ENCODE results near the gene RNF207. TPM values are rescaled to one million over a fixed set of nuclear protein-coding genes. Genes with fewer than 3 reads are reported as not detected.

RNF207 gene
- total RNA-seq, 1 experiment from 2014 or later, result 4.9 TPM

- H3T11ph ChIP-seq (ENCODE audit: low read length), result no peak overlapping the region
- Mint-ChIP-seq H3K27me3 (ENCODE audit: low read depth) (peaks cover 43% of the 10 kb centered on the region), H3K9me3 (no peaks in the 10 kb centered on the region), H3K36me3 (ENCODE audit: insufficient read depth in 1 of 3, low read depth in 3 of 3) (no peaks in the 10 kb centered on the region), H3K27ac (no peak overlapping the region), H3K4me3 (peak overlapping the region in 1 of 2 experiments; percentile 60; a peak in 3 of 5 replicates), H3K4me1 (peaks cover 7 to 27% of the 10 kb centered on the region in 2 experiments)
- no peak overlapping the region for H3K9ac ChIP-seq (ENCODE audit: extremely low read depth, insufficient read length, low read length)
- H2BK5ac ChIP-seq (ENCODE audit: insufficient read length, low read length), result no peak overlapping the region
- WGBS (ENCODE audit: extremely low coverage, insufficient read length, low lambda C conversion rate), result no CpG with 5 or more reads among the region's 10 CpGs
- no peak overlapping the region for H3K23ac ChIP-seq (ENCODE audit: insufficient read length, low read depth, low read length)
- H3K4ac ChIP-seq (ENCODE audit: low read depth, low read length), result no peak overlapping the region
- H3K79me1 ChIP-seq (ENCODE audit: insufficient read depth, low read depth, low read length, poor library complexity, severe bottlenecking), result no peaks in the 10 kb centered on the region
- H4K5ac ChIP-seq (ENCODE audit: insufficient read length, low read depth, low read length), result no peak overlapping the region
- no peak overlapping the region for H2BK12ac ChIP-seq (ENCODE audit: insufficient read length, low read depth, low read length)
- no peak overlapping the region for H2AFZ ChIP-seq (ENCODE audit: low read length)
- H2AK5ac ChIP-seq (ENCODE audit: insufficient read length, low read length), result no peak overlapping the region
- TF ChIP-seq CTCF (conservative IDR thresholded peaks at IDR 0.05), result no peak
- H4K8ac ChIP-seq (replicated peaks; ENCODE audit: insufficient read length, low read depth, low read length), result no peak overlapping the region
- H3K14ac ChIP-seq (ENCODE audit: insufficient read depth, low read length), result no peak overlapping the region
- H3K79me2 ChIP-seq (ENCODE audit: insufficient read depth, low read length), result no peaks in the 10 kb centered on the region
- no peak overlapping the region for H2BK20ac ChIP-seq (ENCODE audit: low read depth, low read length, poor library complexity, severe bottlenecking)
- no peak overlapping the region for H3K27ac ChIP-seq (ENCODE audit: insufficient read length, low read depth, low read length)
- H3K18ac ChIP-seq (ENCODE audit: insufficient read length, low read depth, low read length), result no peak overlapping the region
- H3K27me3 ChIP-seq (ENCODE audit: insufficient read depth, low read length), result no peaks in the 10 kb centered on the region; the same call in 1 of the 2 replicates
- H2BK120ac ChIP-seq (ENCODE audit: low read depth, low read length, poor library complexity, severe bottlenecking), result no peak overlapping the region
- no peaks in the 10 kb centered on the region for H3K4me1 ChIP-seq (ENCODE audit: insufficient read depth, low read length)
- no peak overlapping the region for H2BK15ac ChIP-seq (ENCODE audit: low read depth, low read length)
- H3K4me2 ChIP-seq (ENCODE audit: insufficient read depth, insufficient read length, low read length), result no peak overlapping the region
- peaks cover 19% of the 10 kb centered on the region for H3K23me2 ChIP-seq (ENCODE audit: insufficient read length, low read depth, low read length, poor library complexity, severe bottlenecking)
- H3K56ac ChIP-seq (ENCODE audit: insufficient read length, low read depth, low read length), result no peak overlapping the region
- no peaks in the 10 kb centered on the region for H4K20me1 ChIP-seq (ENCODE audit: control insufficient read depth, insufficient read depth, insufficient read length)
- no peak overlapping the region for H4K91ac ChIP-seq (ENCODE audit: insufficient read length, low read depth, low read length)
- no peaks in the 10 kb centered on the region for H3K9me3 ChIP-seq (ENCODE audit: control insufficient read depth, low read depth, low read length)
- DNase-seq, result no peak
These were observed 2.0 kb downstream of the RNF207 start for GRCh38 chr1:6207921-6208320.
